Right lobe of liver (tissue), 6 donors: ENCODE data around the gene PYGO2. TPM values are rescaled to one million over a fixed set of nuclear protein-coding genes. Genes with fewer than 3 reads are reported as not detected.
A peak's percentile ranks its signal among the peaks of the same experiment; 100 is the strongest.

Source experiments
- ATAC-seq, 4 donors: fragments of 200-7000 bp; cut with Tn5 transposase; one replicate each; pipeline ENCODE4 v1.9.1; 2020; ENCODE audit warnings: mild to moderate bottlenecking in 4 of 4, moderate library complexity in 4 of 4
- DNase-seq, 3 donors: peaks; one replicate each; pipeline ENCODE4 v3.0.0-alpha.2; 2020
- H3K27ac ChIP-seq, 3 donors: fragments of 200-600 bp; one replicate each; pipeline ENCODE4 v1.8.0; 2022
- H3K27me3 ChIP-seq, 2 donors: fragments of 200-600 bp; one replicate each; pipeline ENCODE4 v1.8.0; 2022
- H3K36me3 ChIP-seq, 4 donors: fragments of 200-600 bp; sonication (generic) in 1 of 4; one replicate each; pipeline versions ENCODE4 v1.5.1 to v1.8.0; 2017 to 2022; ENCODE audit warnings: control low read depth in 1 of 4
- H3K4me1 ChIP-seq, 4 donors: fragments of 200-600 bp; sonication (generic) in 1 of 4; one replicate each; pipeline versions ENCODE4 v1.5.1 to v1.8.0; 2017 to 2022; ENCODE audit warnings: control low read depth in 1 of 4
- H3K4me3 ChIP-seq, 3 donors: fragments of 200-600 bp; one replicate each; pipeline ENCODE4 v1.8.0; 2022
- H3K9me3 ChIP-seq, 4 donors: fragments of 200-600 bp; sonication (generic) in 1 of 4; one replicate each; pipeline versions ENCODE4 v1.5.1 to v1.8.0; 2017 to 2022; ENCODE audit warnings: control low read depth in 1 of 4
- CTCF ChIP-seq, 4 donors: fragments of 200-600 bp in 3 of 4; fragments of 450-650 bp in 1 of 4; IDR thresholded peaks; one replicate each; pipeline versions ENCODE4 v1.5.1 to v1.8.0; 2016 to 2022; ENCODE audit warnings: antibody characterized with exemption in 4 of 4, mild to moderate bottlenecking in 2 of 4
- POLR2A ChIP-seq: fragments of 450-650 bp; IDR thresholded peaks from one replicate; pipeline ENCODE4 v1.6.1; 2017; ENCODE audit warnings: antibody characterized with exemption, mild to moderate bottlenecking
- WGBS: methylation state at CpG from one replicate; pipeline ENCODE4 v1.1.6; 2018; ENCODE audit warnings: low coverage, low lambda C conversion rate; ENCODE audit not compliant: insufficient coverage; ENCODE audit errors: missing lambda C conversion rate; 5-methylcytosine and 5-hydroxymethylcytosine counted together
- intact Hi-C, 2 donors: fragments of 100-400 bp; cut with DNase I; formaldehyde crosslinking; loops; one replicate each; pipeline versions ENCODE4 v1.11.2 to v1.14.1; 2022
- total RNA-seq, 6 experiments: library from RNA; depleted of rRNA in 2 of 6; stranded (reverse); fragments of >200 nt in 2 of 6; fragmentation: NEBNext Ultra II Directional in 3 of 6; extraction: Animal tissue kit (Norgen Biotek cat#: 25700) in 3 of 6; gene quantifications; one replicate each; pipeline versions ENCODE4 v1.1.0 to v1.2.4, GENCODE V29; 2016 to 2023
- donor health status: DM: no; HTN: yes; CAD: no.
- donor health status: DM: no; HTN: no; CAD: no.
- donor health status: DM: no; HTN: no; CAD: no.
- donor health status: DM: no; HTN: yes; CAD: no.
- donor health status: DM: no; HTN: yes; CAD: no.

Gene PYGO2
- total RNA-seq, 6 experiments from 2014 or later, result 9.1 to 13.5 (median 10.9) TPM

- Histone ChIP-seq H3K4me1 (peaks cover 0 to 30% (median 14%) of the 10 kb centered on the region in 4 donors), H3K9me3 (no peaks in the 10 kb centered on the region), H3K27me3 (no peaks in the 10 kb centered on the region), H3K4me3 (peak overlapping the region; percentile 26 to 63 (median 30)), H3K36me3 (peaks cover 0 to 37% (median 20%) of the 10 kb centered on the region in 4 donors), H3K27ac (peak overlapping the region; percentile 98 to 99 (median 99))
- 39% methylated on average over 8 of the region's 22 CpGs for WGBS
- intact Hi-C loops, result no loop called here
- ATAC-seq (no peak), DNase-seq (peak in 2 of 3 donors; percentile 50 to 58)
- TF ChIP-seq CTCF (IDR thresholded peaks at IDR 0.05) (no peak), POLR2A (no peak)
Measured at GRCh38 chr1:154969860-154970452, 8.4 kb upstream of the PYGO2 start.

GRCh38 chr1:154969246-154969645 is 7.7 kb upstream of the PYGO2 start:
- 46% methylated on average over 3 of the region's 5 CpGs for WGBS
- Histone ChIP-seq H3K27ac (peak overlapping the region; percentile 20 to 43 (median 29)), H3K4me1 (peaks cover 0 to 30% (median 14%) of the 10 kb centered on the region in 4 donors), H3K9me3 (no peaks in the 10 kb centered on the region), H3K27me3 (no peaks in the 10 kb centered on the region), H3K4me3 (peak overlapping the region in 2 of 3 donors; percentile 30 to 63), H3K36me3 (peaks cover under 1 to 44% (median 23%) of the 10 kb centered on the region in 4 donors)
- intact Hi-C loops, result no loop called here
- no peak for DNase-seq
- no peak for ATAC-seq
- TF ChIP-seq POLR2A (no peak), CTCF (IDR thresholded peaks at IDR 0.05) (no peak)

- ATAC-seq, result no peak
- H3K27me3 ChIP-seq, result no peaks in the 10 kb centered on the region
- intact Hi-C loops, result no loop called here
Measured at GRCh38 chr1:154968731-154969130, 7.1 kb upstream of the PYGO2 start.

GRCh38 chr1:154967331-154967950 is 5.9 kb upstream of the PYGO2 start:
- no peaks in the 10 kb centered on the region for H3K27me3 ChIP-seq
- no peak overlapping the region for H3K27ac ChIP-seq
- no peak overlapping the region for H3K4me3 ChIP-seq
- DNase-seq, result no peak
- TF ChIP-seq POLR2A (peak; percentile 10), CTCF (IDR thresholded peaks at IDR 0.05) (no peak)
- H3K36me3 ChIP-seq, result peaks cover 4 to 55% (median 29%) of the 10 kb centered on the region in 4 donors
- WGBS, result 85% methylated on average over 2 of the region's 5 CpGs
- no peak for ATAC-seq
- no peaks in the 10 kb centered on the region for H3K9me3 ChIP-seq
- H3K4me1 ChIP-seq, result peaks cover 0 to 30% (median 12%) of the 10 kb centered on the region in 4 donors
- intact Hi-C loops, result no loop called here

More at GRCh38 chr1:154968731-154969130, 7.1 kb upstream of the PYGO2 start:
- H3K27ac ChIP-seq, result peak overlapping the region in 2 of 3 donors; percentile 29 to 43
- DNase-seq, result peak in 1 of 3 donors; percentile 44
- H3K4me3 ChIP-seq, result no peak overlapping the region
- no peak for TF ChIP-seq POLR2A
- no peak for TF ChIP-seq CTCF (IDR thresholded peaks at IDR 0.05)
- no peaks in the 10 kb centered on the region for H3K9me3 ChIP-seq
- WGBS, result 100% methylated on average over 1 of the region's 3 CpGs
- H3K36me3 ChIP-seq, result peaks cover 4 to 49% (median 24%) of the 10 kb centered on the region in 4 donors
- H3K4me1 ChIP-seq, result peaks cover 0 to 30% (median 14%) of the 10 kb centered on the region in 4 donors
